Spleen (tissue), 11 donors: ENCODE measurements around the gene CEP170B. TPM values are rescaled to one million over a fixed set of nuclear protein-coding genes. Genes with fewer than 3 reads are reported as not detected.

Experiments used
- DNase-seq: peaks from one replicate; pipeline ENCODE4 v3.0.0-alpha.2; 2020
- H3K27ac ChIP-seq, 8 donors: fragments of 200-600 bp; sonication (generic) in 7 of 8; 1 replicate in 4 of 8; 2 replicates in 4 of 8; pipeline versions ENCODE4 v1.5.0 to v1.8.0; 2016 to 2021; ENCODE audit warnings: inconsistent platforms in 4 of 8, mild to moderate bottlenecking in 4 of 8, moderate library complexity in 1 of 8
- H3K27me3 ChIP-seq, 7 donors: fragments of 200-600 bp; sonication (generic) in 6 of 7; replicated peaks in 1 of 7; 1 replicate in 4 of 7; 2 replicates in 3 of 7; pipeline versions ENCODE4 v1.5.0 to v1.8.0; 2016 to 2021; ENCODE audit warnings: inconsistent platforms in 3 of 7, mild to moderate bottlenecking in 1 of 7
- H3K36me3 ChIP-seq, 6 donors: fragments of 200-600 bp; sonication (generic) in 5 of 6; 1 replicate in 4 of 6; 2 replicates in 2 of 6; pipeline versions ENCODE4 v1.5.0 to v1.8.0; 2016 to 2021; ENCODE audit warnings: inconsistent platforms in 2 of 6
- H3K4me1 ChIP-seq, 6 donors: fragments of 200-600 bp; sonication (generic) in 5 of 6; 1 replicate in 3 of 6; 2 replicates in 3 of 6; pipeline versions ENCODE4 v1.5.0 to v1.8.0; 2016 to 2021; ENCODE audit warnings: inconsistent platforms in 3 of 6
- H3K4me3 ChIP-seq, 8 donors: fragments of 200-600 bp; sonication (generic) in 7 of 8; 1 replicate in 4 of 8; 2 replicates in 4 of 8; pipeline versions ENCODE4 v1.5.0 to v1.8.0; 2016 to 2021; ENCODE audit warnings: inconsistent platforms in 4 of 8, mild to moderate bottlenecking in 4 of 8, moderate library complexity in 2 of 8
- H3K9me3 ChIP-seq, 8 donors: fragments of 200-600 bp; sonication (generic) in 7 of 8; 1 replicate in 4 of 8; 2 replicates in 4 of 8; pipeline versions ENCODE4 v1.5.0 to v1.8.0; 2016 to 2021; ENCODE audit warnings: inconsistent platforms in 4 of 8
- CTCF ChIP-seq, 11 experiments: fragments of 200-600 bp in 7 of 11; fragments of 450-650 bp in 4 of 11; sonication (generic) in 4 of 11; IDR thresholded peaks in 8 of 11; conservative IDR thresholded peaks in 3 of 11; 1 replicate in 7 of 11; 2 replicates in 4 of 11; pipeline versions ENCODE4 v1.4.0 to v1.8.0; 2016 to 2021; ENCODE audit warnings: antibody characterized with exemption in 11 of 11, inconsistent platforms in 4 of 11, mild to moderate bottlenecking in 1 of 11
- POLR2A ChIP-seq, 3 donors: fragments of 450-650 bp; IDR thresholded peaks; one replicate each; pipeline ENCODE4 v1.5.1; 2017; ENCODE audit warnings: antibody characterized with exemption in 3 of 3, mild to moderate bottlenecking in 1 of 3
- POLR2AphosphoS5 ChIP-seq, 3 donors: sonication (generic); formaldehyde crosslinking; IDR thresholded peaks; one replicate each; pipeline ENCODE4 v1.5.1; 2017; ENCODE audit warnings: antibody characterized with exemption in 3 of 3
- WGBS, 5 donors: extraction: QIAGEN DNeasy Blood & Tissue Kit in 3 of 5; methylation state at CpG; one replicate each; pipeline versions ENCODE4 v1.1.5 to v1.1.7; 2013 to 2018; 5-methylcytosine and 5-hydroxymethylcytosine counted together
- intact Hi-C: fragments of 100-400 bp; cut with DNase I; formaldehyde crosslinking; loops from one replicate; pipeline ENCODE4 v1.15.0; 2023; ENCODE audit warnings: low total_unique reads
- polyA plus RNA-seq, 3 donors: library from polyadenylated mRNA; stranded (reverse); fragments of 200-250 nt; gene quantifications; one replicate each; pipeline ENCODE4 v1.2.1, GENCODE V29; 2013
- total RNA-seq, 7 donors: library from RNA; depleted of rRNA in 3 of 7; stranded (reverse); fragments of >200 nt in 3 of 7; fragmentation: NEBNext Ultra II Directional in 4 of 7; extraction: Animal tissue kit (Norgen Biotek cat#: 25700) in 4 of 7; gene quantifications; one replicate each; pipeline versions ENCODE4 v1.1.0 to v1.2.1, GENCODE V29; 2016 to 2021
- donor health status: healthy with polysubstance abuse.
- donor health status: DM: no; HTN: no; CAD: no; lungs with moderate emphysema.
- donor health status: DM: no; HTN: no; CAD: no.
- donor health status: Bipolar disorder and iron deficiency.
- donor health status: healthy.
- donor health status: DM: no; HTN: no; CAD: no.
- donor health status: DM: yes; HTN: yes; CAD: no.

Gene CEP170B
- total and polyA plus RNA-seq, 10 donors, result 0.58 to 12.6 (median 5.7) TPM

GRCh38 chr14:104874571-104875411, 9.7 kb downstream of the CEP170B start:
- no peak for DNase-seq
- intact Hi-C loops, result no loop called here
- Histone ChIP-seq H3K27ac (no peak overlapping the region), H3K4me1 (peaks cover 0 to 11% (median 3%) of the 10 kb centered on the region in 6 donors), H3K9me3 (no peaks in the 10 kb centered on the region), H3K36me3 (peaks cover 0 to 14% (median 0%) of the 10 kb centered on the region in 6 donors), H3K27me3 (peaks cover 0 to 29% (median 0%) of the 10 kb centered on the region in 7 donors), H3K4me3 (no peak overlapping the region)
- 76 to 89% (median 87%) methylated on average over 11 to 16 of the region's 16 CpGs for WGBS, 5 donors
- TF ChIP-seq CTCF (IDR thresholded peaks at IDR 0.05 in 8 of 11, conservative IDR thresholded peaks at IDR 0.05 in 3 of 11) (no peak), POLR2A (IDR thresholded peaks at IDR 0.05) (no peak), POLR2AphosphoS5 (IDR thresholded peaks at IDR 0.05) (no peak)

DNA sequence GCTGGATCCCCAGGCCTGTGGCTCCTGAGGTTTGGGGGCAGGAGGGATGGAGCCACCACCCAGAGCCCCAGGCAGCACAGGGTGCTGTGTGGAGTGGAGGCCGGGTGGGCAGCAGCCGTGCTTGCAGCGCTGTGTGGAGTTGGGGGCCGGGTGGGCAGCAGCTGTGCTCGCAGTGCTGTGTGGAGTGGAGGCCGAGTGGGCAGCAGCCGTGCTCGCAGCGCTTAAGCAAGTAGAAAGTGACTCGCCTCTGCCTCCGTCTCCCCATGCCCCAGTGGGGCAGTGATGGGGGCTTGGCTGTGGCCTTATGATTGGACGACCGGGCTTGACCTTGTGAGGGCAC, 10.3 kb downstream of the CEP170B start:
- Histone ChIP-seq H3K4me3 (no peak overlapping the region), H3K36me3 (peaks cover 0 to 20% (median 0%) of the 10 kb centered on the region in 6 donors), H3K4me1 (peaks cover 0 to 11% (median 3%) of the 10 kb centered on the region in 6 donors), H3K27me3 (peaks cover 0 to 25% (median 0%) of the 10 kb centered on the region in 7 donors), H3K27ac (no peak overlapping the region), H3K9me3 (no peaks in the 10 kb centered on the region)
- no peak for DNase-seq
- 90 to 97% (median 92%) methylated on average over 2 to 13 of the region's 13 CpGs for WGBS, 5 donors
- TF ChIP-seq POLR2A (IDR thresholded peaks at IDR 0.05), result no peak
- no peak for TF ChIP-seq CTCF (IDR thresholded peaks at IDR 0.05 in 8 of 11, conservative IDR thresholded peaks at IDR 0.05 in 3 of 11)
- no peak for TF ChIP-seq POLR2AphosphoS5 (IDR thresholded peaks at IDR 0.05)
- intact Hi-C loops, result no loop called here

DNA sequence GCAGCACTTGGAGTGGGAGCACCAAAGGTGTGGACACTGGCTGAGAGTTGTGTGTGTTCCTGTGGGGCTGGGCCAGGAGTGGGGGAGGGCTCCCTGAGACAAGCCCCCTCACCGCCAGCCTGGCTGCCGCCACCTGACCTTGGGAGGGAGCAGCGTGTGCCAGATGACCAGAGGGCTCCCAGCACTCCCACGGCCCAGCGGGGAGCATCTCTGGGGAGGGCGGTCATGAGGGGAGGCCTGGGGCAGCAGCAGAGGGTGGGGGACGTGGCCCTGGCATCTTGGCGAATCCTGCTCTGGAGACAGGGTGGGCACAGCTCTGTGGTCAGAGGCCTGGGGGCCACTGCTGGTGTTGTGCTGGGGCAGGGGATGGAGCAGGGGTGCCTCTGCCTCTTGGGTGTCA, 10.7 kb downstream of the CEP170B start:
- no peak for DNase-seq
- no peak overlapping the region for H3K4me3 ChIP-seq
- intact Hi-C loops, result no loop called here
- TF ChIP-seq CTCF (IDR thresholded peaks at IDR 0.05 in 8 of 11, conservative IDR thresholded peaks at IDR 0.05 in 3 of 11), result no peak
- TF ChIP-seq POLR2A (IDR thresholded peaks at IDR 0.05), result no peak
- no peak for TF ChIP-seq POLR2AphosphoS5 (IDR thresholded peaks at IDR 0.05)
- peaks cover 0 to 22% (median 0%) of the 10 kb centered on the region in 7 donors for H3K27me3 ChIP-seq
- WGBS, 5 donors, result 83 to 98% (median 96%) methylated on average over 6 to 8 of the region's 8 CpGs
- peaks cover 0 to 24% (median 0%) of the 10 kb centered on the region in 6 donors for H3K36me3 ChIP-seq
- H3K4me1 ChIP-seq, result peaks cover 0 to 11% (median 3%) of the 10 kb centered on the region in 6 donors
- no peak overlapping the region for H3K27ac ChIP-seq
- H3K9me3 ChIP-seq, result no peaks in the 10 kb centered on the region

DNA sequence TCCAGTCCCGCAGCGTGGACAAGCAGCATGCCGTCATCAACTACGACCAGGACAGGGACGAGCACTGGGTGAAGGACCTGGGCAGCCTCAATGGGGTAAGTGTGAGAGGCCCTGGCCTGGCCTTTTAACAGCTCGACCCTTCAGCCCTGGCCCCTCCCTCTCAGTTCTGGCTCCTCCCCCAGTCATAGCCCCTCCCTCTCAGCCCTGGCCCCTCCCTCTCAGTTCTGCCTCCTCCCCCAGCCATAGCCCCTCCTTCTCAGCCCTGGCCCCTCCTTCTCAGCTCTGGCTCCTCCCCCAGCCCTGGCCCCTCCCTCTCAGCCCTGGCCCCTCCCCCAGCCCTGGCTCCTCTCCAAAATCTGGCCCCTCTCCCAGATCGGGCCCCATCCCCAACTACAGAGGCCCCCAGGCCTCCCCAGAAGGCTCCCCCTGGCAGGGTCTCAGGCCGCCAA, 11.2 kb downstream of the CEP170B start:
- H3K4me1 ChIP-seq, result peaks cover 0 to 11% (median 3%) of the 10 kb centered on the region in 6 donors
- TF ChIP-seq POLR2A (IDR thresholded peaks at IDR 0.05), result no peak
- TF ChIP-seq POLR2AphosphoS5 (IDR thresholded peaks at IDR 0.05), result no peak
- no peak for TF ChIP-seq CTCF (IDR thresholded peaks at IDR 0.05 in 8 of 11, conservative IDR thresholded peaks at IDR 0.05 in 3 of 11)
- no peak overlapping the region for H3K4me3 ChIP-seq
- intact Hi-C loops, result no loop called here
- 84 to 89% (median 86%) methylated on average over 5 to 8 of the region's 8 CpGs for WGBS, 5 donors
- H3K27me3 ChIP-seq, result peaks cover 0 to 22% (median 0%) of the 10 kb centered on the region in 7 donors
- no peak overlapping the region for H3K27ac ChIP-seq
- H3K9me3 ChIP-seq, result no peaks in the 10 kb centered on the region
- DNase-seq, result peak; percentile 65
- peaks cover 0 to 28% (median 0%) of the 10 kb centered on the region in 6 donors for H3K36me3 ChIP-seq
